VCaP (cell line): ENCODE data around the gene TMED4.

Experiments
- H3K27ac ChIP-seq: fragments of 450-650 bp; 2 replicates; pipeline ENCODE4 v1.5.1; 2017
- CTCF ChIP-seq: fragments of 450-650 bp; conservative IDR thresholded peaks from 2 replicates; pipeline ENCODE4 v1.5.1; 2017; ENCODE audit warnings: mild to moderate bottlenecking, moderate library complexity

Gene TMED4

GRCh38 chr7:44616545-44616944 lies 34.5 kb upstream of the TMED4 start:
- no peak for TF ChIP-seq CTCF

DNA sequence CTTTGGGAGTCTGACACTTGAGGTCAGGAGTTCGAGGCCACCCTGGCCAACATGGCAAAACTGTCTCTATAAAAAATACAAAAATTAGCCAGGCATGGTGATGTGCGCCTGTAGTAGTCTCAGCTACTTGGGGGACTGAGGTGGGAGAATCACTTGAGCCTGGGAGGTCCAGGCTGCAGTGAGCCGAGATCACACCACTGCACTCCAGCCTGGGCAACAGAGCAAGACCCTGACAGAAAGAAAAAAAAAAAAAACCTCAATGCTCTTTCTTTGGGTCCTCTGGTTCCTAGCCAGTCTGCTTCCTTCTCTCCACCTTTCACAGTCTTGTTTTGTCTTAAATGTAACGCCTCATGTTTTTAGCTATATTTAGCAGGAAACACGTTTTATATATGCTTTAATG lies 33.8 kb upstream of the TMED4 start:
- 0 out of 2 replicates have a peak overlapping the region, but pooled peaks have one; percentile 3 for H3K27ac ChIP-seq
- TF ChIP-seq CTCF, result no peak

More at GRCh38 chr7:44616545-44616944, 34.5 kb upstream of the TMED4 start:
- no peak overlapping the region for H3K27ac ChIP-seq

GRCh38 chr7:44615149-44615611 lies 33.1 kb upstream of the TMED4 start:
- H3K27ac ChIP-seq, result peak overlapping the region; percentile 3; the same call in 1 of the 2 replicates
- no peak for TF ChIP-seq CTCF

- no peak for TF ChIP-seq CTCF
- peak overlapping the region; percentile 95 for H3K27ac ChIP-seq
Measured at GRCh38 chr7:44609829-44610228, 27.8 kb upstream of the TMED4 start.

DNA sequence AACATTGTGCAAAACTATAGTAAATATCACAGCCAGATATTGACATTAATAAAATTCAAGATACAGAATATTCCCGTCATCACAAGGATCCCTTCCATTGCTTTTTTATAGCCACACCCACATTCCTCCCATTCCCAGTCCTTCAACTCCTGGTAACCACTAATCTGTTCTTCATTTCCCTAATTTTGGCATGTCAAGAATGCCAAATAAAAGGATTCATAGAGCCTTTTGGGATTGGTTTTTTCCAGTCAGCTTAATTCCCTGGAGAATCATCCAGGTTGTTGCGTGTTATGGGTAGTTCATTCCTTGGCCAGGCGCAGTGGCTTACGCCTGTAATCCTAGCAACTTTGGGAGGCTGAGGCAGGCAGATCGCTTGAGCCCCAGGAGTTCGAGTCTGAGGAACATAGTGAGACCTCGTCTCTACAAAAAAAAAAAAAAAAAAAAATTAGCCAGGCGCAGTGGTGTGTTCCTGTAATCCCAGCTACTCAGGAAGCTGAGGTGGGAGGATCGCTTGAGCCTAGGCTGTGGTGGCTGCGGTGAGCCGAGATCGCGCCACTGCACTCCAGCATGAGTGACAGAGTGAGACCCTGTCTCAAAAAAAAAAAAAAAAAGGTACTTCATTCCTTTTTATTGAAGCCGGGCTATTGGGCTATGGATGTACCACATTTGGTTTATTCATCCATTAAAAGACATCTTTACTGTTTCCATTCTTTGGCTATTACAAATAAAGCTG lies 27.1 kb upstream of the TMED4 start:
- no peak for TF ChIP-seq CTCF
- H3K27ac ChIP-seq, result peak overlapping the region; percentile 95

DNA sequence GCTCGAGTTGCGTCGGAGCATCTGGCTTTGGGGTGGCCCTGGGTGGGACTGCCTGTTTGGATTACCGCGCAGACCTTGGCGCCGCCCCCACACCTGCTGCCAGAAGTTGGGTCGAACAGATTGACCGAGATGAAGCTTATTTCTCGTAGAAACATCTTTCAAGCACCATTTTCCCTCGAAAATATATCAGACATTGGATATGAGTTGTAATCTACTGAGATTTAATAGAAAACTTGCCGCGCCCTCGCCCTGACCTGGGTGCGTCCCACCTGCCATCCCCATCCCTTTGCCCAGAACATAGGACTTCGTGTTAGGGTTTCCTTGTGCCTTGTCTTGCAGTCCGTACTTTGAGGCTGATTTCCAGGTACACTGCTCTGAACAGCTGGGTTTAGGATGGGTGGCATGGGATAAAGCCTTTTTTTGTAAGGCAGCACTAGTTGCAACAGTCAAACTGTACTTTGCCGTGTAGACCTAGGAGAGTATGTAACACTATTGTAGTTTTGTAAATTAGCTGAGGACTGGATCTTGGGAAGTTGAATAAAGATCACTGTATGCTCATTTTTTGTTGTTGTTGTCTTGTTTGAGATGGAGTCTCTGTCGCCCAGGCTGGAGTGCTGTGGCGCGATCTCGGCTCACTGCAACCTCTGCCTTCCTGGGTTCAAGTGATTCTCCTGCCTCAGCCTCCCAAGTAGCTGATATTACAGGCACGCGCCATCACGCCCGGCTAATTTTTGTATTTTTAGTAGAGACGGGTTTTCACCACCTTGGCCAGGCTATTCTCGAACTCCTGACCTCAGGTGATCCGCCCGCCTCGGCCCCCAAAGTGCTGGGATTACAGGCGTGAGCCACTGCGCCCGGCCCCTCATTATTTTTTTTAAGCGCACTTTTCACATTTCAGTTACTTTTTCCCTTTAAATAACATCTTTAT lies 25.4 kb upstream of the TMED4 start:
- peak overlapping the region; percentile 95 for H3K27ac ChIP-seq
- no peak for TF ChIP-seq CTCF
